AG04450 (cell line): ENCODE measurements around the gene GOLT1A. TPM values are rescaled to one million over a fixed set of nuclear protein-coding genes. Genes with fewer than 3 reads are reported as not detected.

Experiments used
- CTCF ChIA-PET: fragments of 300-600, 350-600 bp; formaldehyde crosslinking; extraction: SDS; loops from one replicate; lab custom pipeline; 2022; ENCODE audit warnings: antibody characterized with exemption, inconsistent platforms; lab: Charles Lee
- POLR2A ChIA-PET: fragments of 350-600 bp; formaldehyde crosslinking; extraction: SDS; loops from one replicate; lab custom pipeline; 2021; ENCODE audit warnings: antibody characterized with exemption, inconsistent platforms; lab: Yijun Ruan, JAX
- DNase-seq: peaks from one replicate; pipeline ENCODE4 v3.0.0-alpha.2; 2011; ENCODE audit warnings: low read depth, low spot score
- H3K27ac ChIP-seq: one replicate; pipeline ENCODE4 v1.5.1; 2012; ENCODE audit warnings: low read depth, low read length, control low read depth
- H3K27me3 ChIP-seq: one replicate; pipeline ENCODE4 v1.6.0; 2012; ENCODE audit warnings: low read length; ENCODE audit not compliant: control insufficient read depth, insufficient read depth
- H3K4me3 ChIP-seq: 2 replicates; pipeline ENCODE4 v1.5.1; 2011; ENCODE audit warnings: mild to moderate bottlenecking, low read depth, low read length, control low read depth
- H3K9me3 ChIP-seq: 2 replicates; pipeline ENCODE4 v1.5.1; 2012; ENCODE audit warnings: low read length; ENCODE audit not compliant: control insufficient read depth, insufficient read depth
- polyA plus RNA-seq: library from polyadenylated mRNA; depleted of rRNA; stranded (reverse); fragments of >200 nt; gene quantifications from 2 replicates; pipeline ENCODE4 v1.2.3, GENCODE V29; 2011
- TF ChIP-seq, protein P1 (sequence below): IDR thresholded peaks from 2 replicates; pipeline ENCODE4 v1.5.1; 2011; ENCODE audit warnings: low read depth, low read length, control low read depth, inconsistent platforms

The GOLT1A gene
- polyA plus RNA-seq, 1 experiment: not detected

DNA sequence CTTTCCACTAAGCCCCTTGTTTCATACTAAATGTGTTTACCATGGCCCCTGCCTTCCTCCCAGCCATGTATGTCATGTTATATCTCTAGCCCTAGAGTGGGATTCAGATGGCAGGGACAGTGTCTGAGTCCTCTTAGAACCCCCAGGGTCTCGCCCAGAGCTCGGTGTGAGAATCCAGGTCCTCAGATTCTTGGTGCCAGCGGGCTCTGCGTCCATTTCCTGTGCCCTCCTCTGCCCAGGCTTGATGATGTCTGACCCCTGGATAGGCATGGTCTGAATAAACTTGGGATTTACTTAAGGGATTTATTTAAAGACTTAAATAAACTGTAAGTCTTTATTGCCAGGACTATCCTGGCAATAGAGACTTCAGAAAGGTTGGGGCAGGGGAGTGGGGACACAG lies 11.3 kb downstream of the GOLT1A start:
- TF ChIP-seq, protein P1, sequence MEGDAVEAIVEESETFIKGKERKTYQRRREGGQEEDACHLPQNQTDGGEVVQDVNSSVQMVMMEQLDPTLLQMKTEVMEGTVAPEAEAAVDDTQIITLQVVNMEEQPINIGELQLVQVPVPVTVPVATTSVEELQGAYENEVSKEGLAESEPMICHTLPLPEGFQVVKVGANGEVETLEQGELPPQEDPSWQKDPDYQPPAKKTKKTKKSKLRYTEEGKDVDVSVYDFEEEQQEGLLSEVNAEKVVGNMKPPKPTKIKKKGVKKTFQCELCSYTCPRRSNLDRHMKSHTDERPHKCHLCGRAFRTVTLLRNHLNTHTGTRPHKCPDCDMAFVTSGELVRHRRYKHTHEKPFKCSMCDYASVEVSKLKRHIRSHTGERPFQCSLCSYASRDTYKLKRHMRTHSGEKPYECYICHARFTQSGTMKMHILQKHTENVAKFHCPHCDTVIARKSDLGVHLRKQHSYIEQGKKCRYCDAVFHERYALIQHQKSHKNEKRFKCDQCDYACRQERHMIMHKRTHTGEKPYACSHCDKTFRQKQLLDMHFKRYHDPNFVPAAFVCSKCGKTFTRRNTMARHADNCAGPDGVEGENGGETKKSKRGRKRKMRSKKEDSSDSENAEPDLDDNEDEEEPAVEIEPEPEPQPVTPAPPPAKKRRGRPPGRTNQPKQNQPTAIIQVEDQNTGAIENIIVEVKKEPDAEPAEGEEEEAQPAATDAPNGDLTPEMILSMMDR: no peak
- H3K4me3 ChIP-seq: no peak overlapping the region
- CTCF ChIA-PET: interaction anchor here (1.1 to 5.5 kb wide), 2 partner anchors 11 to 37 kb away, joined by 5 to 190 read pairs; partner anchors contain the start of genes GOLT1A and REN
- no peaks in the 10 kb centered on the region for H3K27me3 ChIP-seq
- POLR2A ChIA-PET: no interaction called here
- DNase-seq: no peak
- no peak overlapping the region for H3K27ac ChIP-seq
- H3K9me3 ChIP-seq: no peaks in the 10 kb centered on the region

DNA sequence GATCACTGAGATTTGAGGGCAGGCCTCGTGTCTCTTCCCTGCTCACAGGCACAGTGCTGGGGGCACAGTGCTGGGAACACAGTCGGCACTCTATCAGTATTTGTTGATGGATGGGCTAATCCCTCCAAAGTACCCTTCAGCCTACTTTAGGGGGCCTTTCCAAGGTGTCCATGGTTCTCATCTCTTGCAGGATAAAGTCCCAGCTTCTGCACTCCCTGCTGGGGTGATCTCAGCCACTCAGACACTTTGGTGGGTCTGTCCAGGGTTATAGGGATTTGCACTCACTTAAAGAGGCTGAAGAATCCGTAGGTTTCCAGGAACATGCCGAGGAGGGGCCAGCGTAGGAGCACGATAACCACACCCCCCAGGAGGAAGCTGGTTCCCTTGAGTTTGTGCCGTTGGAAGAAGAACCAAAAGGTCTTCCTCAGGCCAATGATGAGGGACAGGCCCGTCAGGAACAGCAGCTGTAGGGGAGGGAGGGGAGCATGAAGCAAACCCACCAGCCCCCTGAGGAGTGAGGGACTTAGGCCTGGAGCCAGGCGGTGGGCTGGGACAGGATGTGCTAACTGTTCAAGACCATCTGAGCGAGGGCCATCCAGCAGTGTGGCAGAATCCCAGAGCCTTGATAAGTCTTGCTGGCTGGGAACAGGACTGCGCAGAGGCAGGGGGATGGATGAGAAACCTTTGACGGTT lies 12.3 kb downstream of the GOLT1A start:
- no peak for DNase-seq
- ChIA-PET CTCF (no interaction called here), POLR2A (no interaction called here)
- TF ChIP-seq, protein P1: no peak
- Histone ChIP-seq H3K9me3 (no peaks in the 10 kb centered on the region), H3K27me3 (no peaks in the 10 kb centered on the region), H3K27ac (no peak overlapping the region), H3K4me3 (no peak overlapping the region)

DNA sequence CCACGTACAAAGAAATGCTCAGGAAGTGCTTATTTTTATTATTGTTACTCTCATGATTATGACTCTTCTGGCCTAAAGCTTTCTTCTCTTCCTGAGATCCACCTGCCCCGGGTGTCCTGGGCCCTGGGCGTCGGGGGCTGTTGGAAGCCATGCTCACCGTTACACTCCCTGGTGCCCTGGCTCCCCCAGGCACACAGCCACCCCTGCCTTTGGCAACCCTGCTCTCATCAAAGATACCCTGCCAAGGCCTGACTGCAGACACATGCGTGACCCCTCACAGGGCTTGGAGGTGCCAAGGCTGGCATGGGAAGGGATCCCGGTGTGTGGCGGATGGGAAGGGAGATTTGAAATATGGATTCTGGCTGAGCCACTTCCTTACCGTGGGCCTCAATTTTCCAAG lies 14.2 kb downstream of the GOLT1A start:
- Histone ChIP-seq H3K27ac (no peak overlapping the region), H3K9me3 (no peaks in the 10 kb centered on the region), H3K4me3 (no peak overlapping the region), H3K27me3 (no peaks in the 10 kb centered on the region)
- CTCF ChIA-PET: interaction anchor here (1.9 to 4.1 kb wide), 3 partner anchors 7 to 164 kb away, joined by 9 to 47 read pairs (median 10); partner anchors contain the start of gene GOLT1A
- POLR2A ChIA-PET: no interaction called here
- no peak for DNase-seq
- TF ChIP-seq, protein P1: no peak

DNA sequence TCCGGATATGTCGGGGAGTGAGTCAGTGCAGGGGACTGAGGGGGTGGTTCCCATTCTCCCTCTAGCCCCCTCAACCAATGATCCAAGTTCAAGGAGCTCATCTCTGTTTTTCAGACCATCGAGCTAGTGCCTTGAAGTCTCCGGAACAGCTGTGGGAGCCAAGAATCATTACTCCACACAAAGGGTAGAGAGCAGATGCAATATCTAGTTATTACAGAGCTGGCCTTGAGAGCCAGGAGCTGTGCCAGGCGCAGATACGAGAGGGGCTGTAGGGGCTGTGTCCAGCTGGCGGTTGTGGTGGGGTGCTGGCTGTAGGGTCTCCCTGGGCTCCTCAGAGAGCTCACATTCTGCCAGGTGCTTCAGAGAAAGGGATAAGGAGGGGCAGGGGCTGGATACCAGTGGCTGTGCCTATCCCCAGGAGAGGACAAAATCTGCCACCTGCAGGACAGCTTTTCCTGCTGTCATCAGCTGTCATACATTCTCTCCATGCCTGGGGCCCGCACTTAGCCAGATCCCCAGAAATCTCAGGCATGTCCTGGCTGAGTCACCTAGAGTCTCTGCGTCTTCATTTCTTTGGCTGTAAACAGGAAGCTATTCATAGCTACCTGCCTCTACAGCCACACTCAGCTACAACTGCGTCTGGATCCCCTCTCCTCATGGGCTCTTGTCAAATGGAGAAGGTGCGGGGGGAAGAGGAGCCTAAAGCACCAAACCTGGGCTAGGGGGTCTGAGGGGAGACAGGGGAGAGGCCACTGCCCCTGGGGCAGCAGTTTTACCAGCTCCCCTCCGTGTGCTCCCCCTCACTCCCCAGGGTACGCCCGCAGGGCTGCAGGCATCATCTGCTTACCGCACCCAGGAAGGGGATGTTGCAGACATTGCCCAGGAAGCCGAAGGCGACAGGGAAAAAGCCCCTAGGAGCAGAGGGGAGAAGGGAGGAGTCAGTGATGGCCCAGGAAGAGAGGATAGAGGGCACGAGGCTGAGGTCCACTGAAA lies 15.1 kb downstream of the GOLT1A start:
- ChIA-PET POLR2A (interaction anchor here (0.9 to 1.0 kb wide), 2 partner anchors 8 to 26 kb away, joined by 4 to 5 read pairs; no protein-coding TSS in a partner anchor), CTCF (interaction anchor here (1.0 to 4.1 kb wide), 9 partner anchors 8 to 200 kb away, joined by 3 to 47 read pairs (median 6); partner anchors contain the start of gene GOLT1A)
- peak overlapping the region; percentile 63 for H3K27ac ChIP-seq
- peak; percentile 46 for DNase-seq
- no peaks in the 10 kb centered on the region for H3K9me3 ChIP-seq
- no peak overlapping the region for H3K4me3 ChIP-seq
- TF ChIP-seq, protein P1: no peak
- H3K27me3 ChIP-seq: no peaks in the 10 kb centered on the region
